ENCODE measurements around the gene C12orf42. TPM values are rescaled to one million over a fixed set of nuclear protein-coding genes. Genes with fewer than 3 reads are reported as not detected.
"Not testable (repeated sequence)": the region's sequence is repeated elsewhere in the genome, so short reads cannot be mapped to it uniquely, and the experiment has no call there.

Gene C12orf42
- total RNA-seq, 1 experiment from 2014 or later, result 0.37 TPM

DNA sequence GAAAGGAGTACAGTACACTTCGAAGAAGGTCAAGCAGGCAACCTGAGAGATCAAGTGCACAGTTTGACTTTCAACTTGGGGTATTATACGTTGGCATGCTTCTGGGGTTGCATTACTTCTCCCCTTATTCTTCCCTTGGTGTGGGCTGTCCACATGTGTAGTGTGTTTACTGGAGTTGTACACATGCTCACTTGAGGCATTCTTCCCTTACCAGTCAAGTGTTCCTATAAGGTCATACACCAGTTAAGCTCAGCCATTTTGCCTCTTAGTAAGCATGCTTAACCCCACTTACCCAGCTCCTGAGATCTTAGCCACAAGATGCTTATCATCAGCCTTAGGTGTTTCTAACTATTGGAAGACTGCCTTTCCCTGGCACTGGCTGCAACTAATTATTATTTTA, 63.8 kb downstream of the C12orf42 start (continued):
- TF ChIP-seq, protein P1, sequence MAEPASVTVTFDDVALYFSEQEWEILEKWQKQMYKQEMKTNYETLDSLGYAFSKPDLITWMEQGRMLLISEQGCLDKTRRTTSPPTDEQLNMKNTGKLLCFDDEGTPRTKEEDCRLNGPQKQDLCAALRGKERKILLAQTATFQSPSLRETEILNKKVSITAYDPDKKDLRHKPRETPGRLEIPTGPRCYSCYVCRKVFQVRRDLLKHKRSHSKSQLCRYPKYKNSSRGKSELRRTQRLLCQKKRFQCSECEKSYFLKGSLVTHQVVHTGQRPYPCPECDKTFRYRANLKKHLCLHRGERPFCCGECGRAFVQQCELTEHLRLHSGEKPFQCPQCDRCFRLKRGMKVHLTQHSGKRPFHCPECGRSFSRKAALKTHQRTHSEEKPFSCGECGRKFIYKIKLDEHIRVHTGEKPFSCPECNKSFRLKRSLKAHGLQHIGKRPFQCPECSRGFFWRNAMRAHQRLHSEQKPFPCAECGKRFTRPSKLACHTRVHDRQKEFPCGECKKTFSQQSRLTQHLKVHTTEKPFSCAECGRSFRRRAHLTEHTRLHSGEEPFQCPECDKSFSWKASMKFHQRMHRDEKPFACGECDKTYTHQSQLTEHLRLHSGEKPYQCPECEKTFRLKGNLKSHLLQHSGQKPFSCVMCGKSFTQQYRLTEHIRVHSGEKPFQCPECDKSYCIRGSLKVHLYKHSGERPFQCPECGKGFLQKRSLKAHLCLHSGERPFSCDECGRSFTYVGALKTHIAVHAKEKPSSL (CRISPR knock-in tag; conservative IDR thresholded peaks at IDR 0.05), result no peak
- TF ChIP-seq TCF7 (CRISPR knock-in tag; IDR thresholded peaks at IDR 0.05; ENCODE audit: low read depth) (no peak), ZNF219 (CRISPR knock-in tag; IDR thresholded peaks at IDR 0.05; ENCODE audit: borderline replicate concordance) (no peak), KAT7 (CRISPR knock-in tag; IDR thresholded peaks at IDR 0.05; ENCODE audit: borderline replicate concordance) (no peak), MXD4 (CRISPR knock-in tag; IDR thresholded peaks at IDR 0.05; ENCODE audit: borderline replicate concordance) (no peak), GRHL2 (CRISPR knock-in tag; IDR thresholded peaks at IDR 0.05; ENCODE audit: insufficient replicate concordance, severe bottlenecking) (no peak), EMX1 (CRISPR knock-in tag; IDR thresholded peaks at IDR 0.05) (no peak), JUN (CRISPR knock-in tag; IDR thresholded peaks at IDR 0.05) (no peak)
- TF ChIP-seq, protein P2, sequence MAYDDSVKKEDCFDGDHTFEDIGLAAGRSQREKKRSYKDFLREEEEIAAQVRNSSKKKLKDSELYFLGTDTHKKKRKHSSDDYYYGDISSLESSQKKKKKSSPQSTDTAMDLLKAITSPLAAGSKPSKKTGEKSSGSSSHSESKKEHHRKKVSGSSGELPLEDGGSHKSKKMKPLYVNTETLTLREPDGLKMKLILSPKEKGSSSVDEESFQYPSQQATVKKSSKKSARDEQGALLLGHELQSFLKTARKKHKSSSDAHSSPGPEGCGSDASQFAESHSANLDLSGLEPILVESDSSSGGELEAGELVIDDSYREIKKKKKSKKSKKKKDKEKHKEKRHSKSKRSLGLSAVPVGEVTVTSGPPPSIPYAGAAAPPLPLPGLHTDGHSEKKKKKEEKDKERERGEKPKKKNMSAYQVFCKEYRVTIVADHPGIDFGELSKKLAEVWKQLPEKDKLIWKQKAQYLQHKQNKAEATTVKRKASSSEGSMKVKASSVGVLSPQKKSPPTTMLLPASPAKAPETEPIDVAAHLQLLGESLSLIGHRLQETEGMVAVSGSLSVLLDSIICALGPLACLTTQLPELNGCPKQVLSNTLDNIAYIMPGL (CRISPR knock-in tag; IDR thresholded peaks at IDR 0.05), result no peak
- TF ChIP-seq, protein P3, sequence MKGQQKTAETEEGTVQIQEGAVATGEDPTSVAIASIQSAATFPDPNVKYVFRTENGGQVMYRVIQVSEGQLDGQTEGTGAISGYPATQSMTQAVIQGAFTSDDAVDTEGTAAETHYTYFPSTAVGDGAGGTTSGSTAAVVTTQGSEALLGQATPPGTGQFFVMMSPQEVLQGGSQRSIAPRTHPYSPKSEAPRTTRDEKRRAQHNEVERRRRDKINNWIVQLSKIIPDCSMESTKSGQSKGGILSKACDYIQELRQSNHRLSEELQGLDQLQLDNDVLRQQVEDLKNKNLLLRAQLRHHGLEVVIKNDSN (CRISPR knock-in tag; IDR thresholded peaks at IDR 0.05), result no peak
- TF ChIP-seq, protein P4, sequence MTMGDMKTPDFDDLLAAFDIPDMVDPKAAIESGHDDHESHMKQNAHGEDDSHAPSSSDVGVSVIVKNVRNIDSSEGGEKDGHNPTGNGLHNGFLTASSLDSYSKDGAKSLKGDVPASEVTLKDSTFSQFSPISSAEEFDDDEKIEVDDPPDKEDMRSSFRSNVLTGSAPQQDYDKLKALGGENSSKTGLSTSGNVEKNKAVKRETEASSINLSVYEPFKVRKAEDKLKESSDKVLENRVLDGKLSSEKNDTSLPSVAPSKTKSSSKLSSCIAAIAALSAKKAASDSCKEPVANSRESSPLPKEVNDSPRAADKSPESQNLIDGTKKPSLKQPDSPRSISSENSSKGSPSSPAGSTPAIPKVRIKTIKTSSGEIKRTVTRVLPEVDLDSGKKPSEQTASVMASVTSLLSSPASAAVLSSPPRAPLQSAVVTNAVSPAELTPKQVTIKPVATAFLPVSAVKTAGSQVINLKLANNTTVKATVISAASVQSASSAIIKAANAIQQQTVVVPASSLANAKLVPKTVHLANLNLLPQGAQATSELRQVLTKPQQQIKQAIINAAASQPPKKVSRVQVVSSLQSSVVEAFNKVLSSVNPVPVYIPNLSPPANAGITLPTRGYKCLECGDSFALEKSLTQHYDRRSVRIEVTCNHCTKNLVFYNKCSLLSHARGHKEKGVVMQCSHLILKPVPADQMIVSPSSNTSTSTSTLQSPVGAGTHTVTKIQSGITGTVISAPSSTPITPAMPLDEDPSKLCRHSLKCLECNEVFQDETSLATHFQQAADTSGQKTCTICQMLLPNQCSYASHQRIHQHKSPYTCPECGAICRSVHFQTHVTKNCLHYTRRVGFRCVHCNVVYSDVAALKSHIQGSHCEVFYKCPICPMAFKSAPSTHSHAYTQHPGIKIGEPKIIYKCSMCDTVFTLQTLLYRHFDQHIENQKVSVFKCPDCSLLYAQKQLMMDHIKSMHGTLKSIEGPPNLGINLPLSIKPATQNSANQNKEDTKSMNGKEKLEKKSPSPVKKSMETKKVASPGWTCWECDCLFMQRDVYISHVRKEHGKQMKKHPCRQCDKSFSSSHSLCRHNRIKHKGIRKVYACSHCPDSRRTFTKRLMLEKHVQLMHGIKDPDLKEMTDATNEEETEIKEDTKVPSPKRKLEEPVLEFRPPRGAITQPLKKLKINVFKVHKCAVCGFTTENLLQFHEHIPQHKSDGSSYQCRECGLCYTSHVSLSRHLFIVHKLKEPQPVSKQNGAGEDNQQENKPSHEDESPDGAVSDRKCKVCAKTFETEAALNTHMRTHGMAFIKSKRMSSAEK (CRISPR knock-in tag; IDR thresholded peaks at IDR 0.05; ENCODE audit: borderline replicate concordance), result no peak
- TF ChIP-seq, protein P5, sequence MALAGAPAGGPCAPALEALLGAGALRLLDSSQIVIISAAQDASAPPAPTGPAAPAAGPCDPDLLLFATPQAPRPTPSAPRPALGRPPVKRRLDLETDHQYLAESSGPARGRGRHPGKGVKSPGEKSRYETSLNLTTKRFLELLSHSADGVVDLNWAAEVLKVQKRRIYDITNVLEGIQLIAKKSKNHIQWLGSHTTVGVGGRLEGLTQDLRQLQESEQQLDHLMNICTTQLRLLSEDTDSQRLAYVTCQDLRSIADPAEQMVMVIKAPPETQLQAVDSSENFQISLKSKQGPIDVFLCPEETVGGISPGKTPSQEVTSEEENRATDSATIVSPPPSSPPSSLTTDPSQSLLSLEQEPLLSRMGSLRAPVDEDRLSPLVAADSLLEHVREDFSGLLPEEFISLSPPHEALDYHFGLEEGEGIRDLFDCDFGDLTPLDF (CRISPR knock-in tag; IDR thresholded peaks at IDR 0.05), result no peak

DNA sequence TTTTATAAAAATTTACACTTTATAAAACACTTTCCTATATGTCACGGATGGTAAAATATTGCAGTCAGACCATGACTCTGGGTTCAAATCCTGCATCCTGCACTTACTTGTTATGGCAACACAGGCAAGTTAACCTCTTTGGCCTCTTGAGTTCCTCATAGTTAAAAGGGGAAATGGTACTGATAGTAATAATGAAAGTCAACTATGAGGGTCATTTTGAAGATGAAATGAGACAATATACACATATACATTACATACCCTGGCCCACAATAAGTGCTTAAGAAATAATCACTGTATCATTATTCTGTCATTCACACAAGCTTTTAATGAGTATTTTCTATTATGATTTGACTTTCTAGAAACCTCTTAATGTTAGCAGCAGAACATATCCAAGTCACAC, 64.4 kb downstream of the C12orf42 start:
- H3K4me3 Mint-ChIP-seq, result no peak overlapping the region
- ChIA-PET POLR2A (no interaction called here), CTCF (no interaction called here)
- ATAC-seq (no peak), DNase-seq (ENCODE audit: low spot score) (no peak)
- H3K27ac Mint-ChIP-seq, result no peak overlapping the region
- peaks cover 15% of the 10 kb centered on the region for H3K4me1 Mint-ChIP-seq
- peaks cover 38% of the 10 kb centered on the region for H3K9me3 Mint-ChIP-seq
- peaks cover 22% of the 10 kb centered on the region for H3K36me3 Mint-ChIP-seq
- TF ChIP-seq ZNF232 (CRISPR knock-in tag; IDR thresholded peaks at IDR 0.05) (no peak), IRF2 (CRISPR knock-in tag; IDR thresholded peaks at IDR 0.05; ENCODE audit: borderline replicate concordance, low read depth) (no peak), FOXP1 (CRISPR knock-in tag; IDR thresholded peaks at IDR 0.05; ENCODE audit: borderline replicate concordance) (no peak), TP53 (CRISPR knock-in tag; IDR thresholded peaks at IDR 0.05) (no peak)
- TF ChIP-seq, protein P6, sequence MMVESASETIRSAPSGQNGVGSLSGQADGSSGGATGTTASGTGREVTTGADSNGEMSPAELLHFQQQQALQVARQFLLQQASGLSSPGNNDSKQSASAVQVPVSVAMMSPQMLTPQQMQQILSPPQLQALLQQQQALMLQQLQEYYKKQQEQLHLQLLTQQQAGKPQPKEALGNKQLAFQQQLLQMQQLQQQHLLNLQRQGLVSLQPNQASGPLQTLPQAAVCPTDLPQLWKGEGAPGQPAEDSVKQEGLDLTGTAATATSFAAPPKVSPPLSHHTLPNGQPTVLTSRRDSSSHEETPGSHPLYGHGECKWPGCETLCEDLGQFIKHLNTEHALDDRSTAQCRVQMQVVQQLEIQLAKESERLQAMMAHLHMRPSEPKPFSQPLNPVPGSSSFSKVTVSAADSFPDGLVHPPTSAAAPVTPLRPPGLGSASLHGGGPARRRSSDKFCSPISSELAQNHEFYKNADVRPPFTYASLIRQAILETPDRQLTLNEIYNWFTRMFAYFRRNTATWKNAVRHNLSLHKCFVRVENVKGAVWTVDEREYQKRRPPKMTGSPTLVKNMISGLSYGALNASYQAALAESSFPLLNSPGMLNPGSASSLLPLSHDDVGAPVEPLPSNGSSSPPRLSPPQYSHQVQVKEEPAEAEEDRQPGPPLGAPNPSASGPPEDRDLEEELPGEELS (CRISPR knock-in tag; IDR thresholded peaks at IDR 0.05), result no peak
- TF ChIP-seq, protein P3 (CRISPR knock-in tag; IDR thresholded peaks at IDR 0.05), result no peak
- TF ChIP-seq, protein P7, sequence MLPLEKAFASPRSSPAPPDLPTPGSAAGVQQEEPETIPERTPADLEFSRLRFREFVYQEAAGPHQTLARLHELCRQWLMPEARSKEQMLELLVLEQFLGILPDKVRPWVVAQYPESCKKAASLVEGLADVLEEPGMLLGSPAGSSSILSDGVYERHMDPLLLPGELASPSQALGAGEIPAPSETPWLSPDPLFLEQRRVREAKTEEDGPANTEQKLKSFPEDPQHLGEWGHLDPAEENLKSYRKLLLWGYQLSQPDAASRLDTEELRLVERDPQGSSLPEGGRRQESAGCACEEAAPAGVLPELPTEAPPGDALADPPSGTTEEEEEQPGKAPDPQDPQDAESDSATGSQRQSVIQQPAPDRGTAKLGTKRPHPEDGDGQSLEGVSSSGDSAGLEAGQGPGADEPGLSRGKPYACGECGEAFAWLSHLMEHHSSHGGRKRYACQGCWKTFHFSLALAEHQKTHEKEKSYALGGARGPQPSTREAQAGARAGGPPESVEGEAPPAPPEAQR (CRISPR knock-in tag; IDR thresholded peaks at IDR 0.05), result no peak
- H3K27me3 Mint-ChIP-seq (ENCODE audit: low read depth), result no peaks in the 10 kb centered on the region; the same call in 1 of the 2 replicates

DNA sequence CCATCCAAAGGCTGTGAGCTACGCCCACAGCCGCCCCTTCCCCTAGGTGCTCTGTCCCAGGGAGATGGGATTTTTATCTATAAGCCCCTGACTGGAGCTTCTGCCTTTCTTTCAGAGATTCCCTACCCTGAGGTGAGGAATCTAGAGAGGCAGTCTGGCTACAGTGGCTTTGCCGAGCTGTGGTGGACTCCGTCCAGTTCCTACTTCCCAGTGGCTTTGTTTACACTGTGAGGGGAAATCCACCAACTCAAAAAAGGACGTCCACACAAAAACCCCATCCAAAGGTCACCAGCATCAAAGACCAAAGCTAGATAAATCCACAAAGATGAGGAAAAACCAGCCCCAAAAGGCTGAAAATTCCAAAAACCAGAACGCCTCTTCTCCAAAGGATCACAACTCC, 70.1 kb downstream of the C12orf42 start:
- H3K36me3 Mint-ChIP-seq; H3K27me3 Mint-ChIP-seq (ENCODE audit: low read depth); ATAC-seq; DNase-seq (ENCODE audit: low spot score); H3K27ac Mint-ChIP-seq; CTCF ChIA-PET; H3K4me3 Mint-ChIP-seq; POLR2A ChIA-PET: not testable (repeated sequence)
- H3K9me3 Mint-ChIP-seq, result peaks cover 27% of the 10 kb centered on the region
- peaks cover 18% of the 10 kb centered on the region for H3K4me1 Mint-ChIP-seq
